DOHH2 (cell line): ENCODE data around the gene TNFRSF9.

Source experiments
- H3F3A ChIP-seq: fragments of 200-600 bp; sonication (generic), shearing (Covaris generic); 2 replicates; pipeline ENCODE4 v1.6.0; 2016; ENCODE audit warnings: antibody characterized with exemption, mild to moderate bottlenecking; ENCODE audit not compliant: control insufficient read depth, insufficient read depth
- H3K27ac ChIP-seq: fragments of 200-600 bp; sonication (generic); 2 replicates; pipeline ENCODE4 v1.5.1; 2014; ENCODE audit warnings: low read depth, mild to moderate bottlenecking, low read length, moderate library complexity
- H3K27me3 ChIP-seq: fragments of 200-600 bp; sonication (generic); 2 replicates; pipeline ENCODE4 v1.6.1; 2014; ENCODE audit warnings: mild to moderate bottlenecking, low read length, mixed read lengths; ENCODE audit not compliant: control insufficient read depth
- H3K36me3 ChIP-seq: fragments of 200-600 bp; sonication (generic); 2 replicates; pipeline ENCODE4 v1.6.1; 2014; ENCODE audit warnings: mild to moderate bottlenecking, low read length, moderate library complexity, mixed read lengths; ENCODE audit not compliant: control insufficient read depth
- H3K4me1 ChIP-seq: fragments of 200-600 bp; sonication (generic); 2 replicates; pipeline ENCODE4 v1.6.1; 2014; ENCODE audit warnings: mild to moderate bottlenecking, low read length, mixed read lengths; ENCODE audit not compliant: control insufficient read depth
- H3K4me2 ChIP-seq: fragments of 200-600 bp; sonication (generic); 2 replicates; pipeline ENCODE4 v1.6.0; 2014; ENCODE audit warnings: mild to moderate bottlenecking, low read length, moderate library complexity
- H3K4me3 ChIP-seq: fragments of 200-600 bp; sonication (generic); 2 replicates; pipeline ENCODE4 v1.5.1; 2014; ENCODE audit warnings: mild to moderate bottlenecking, low read length, mixed read lengths
- H3K79me2 ChIP-seq: fragments of 200-600 bp; sonication (generic); 2 replicates; pipeline ENCODE4 v1.6.1; 2014; ENCODE audit warnings: mild to moderate bottlenecking, low read length, mixed read lengths; ENCODE audit not compliant: control insufficient read depth
- H3K9me2 ChIP-seq: fragments of 200-600 bp; sonication (generic); replicated peaks from 2 replicates; pipeline ENCODE4 v1.6.1; 2014; ENCODE audit warnings: mild to moderate bottlenecking, low read length, mixed read lengths; ENCODE audit not compliant: control insufficient read depth
- H3K9me3 ChIP-seq: fragments of 200-600 bp; sonication (generic); 2 replicates; pipeline ENCODE4 v1.6.1; 2014; ENCODE audit warnings: antibody characterized with exemption, low read length, mixed read lengths; ENCODE audit not compliant: control insufficient read depth, insufficient read depth
- H4K20me1 ChIP-seq: fragments of 200-600 bp; sonication (generic); 2 replicates; pipeline ENCODE4 v1.6.0; 2014; ENCODE audit warnings: low read depth, mild to moderate bottlenecking, antibody characterized with exemption, low read length, moderate library complexity; ENCODE audit not compliant: control insufficient read depth, insufficient read depth
- EZH2phosphoT487 ChIP-seq: fragments of 200-600 bp; sonication (generic); IDR thresholded peaks from 2 replicates; pipeline ENCODE4 v1.6.1; 2017; ENCODE audit warnings: borderline replicate concordance, mild to moderate bottlenecking, antibody characterized with exemption, low read length, moderate library complexity, mixed read lengths
- TF ChIP-seq, protein P1 (sequence below): fragments of 200-600 bp; sonication (generic); IDR thresholded peaks from one replicate; pipeline ENCODE4 v1.5.1; 2014; ENCODE audit warnings: antibody characterized with exemption, mild to moderate bottlenecking, low read depth, low read length; ENCODE audit not compliant: poor library complexity, severe bottlenecking

Gene TNFRSF9

DNA sequence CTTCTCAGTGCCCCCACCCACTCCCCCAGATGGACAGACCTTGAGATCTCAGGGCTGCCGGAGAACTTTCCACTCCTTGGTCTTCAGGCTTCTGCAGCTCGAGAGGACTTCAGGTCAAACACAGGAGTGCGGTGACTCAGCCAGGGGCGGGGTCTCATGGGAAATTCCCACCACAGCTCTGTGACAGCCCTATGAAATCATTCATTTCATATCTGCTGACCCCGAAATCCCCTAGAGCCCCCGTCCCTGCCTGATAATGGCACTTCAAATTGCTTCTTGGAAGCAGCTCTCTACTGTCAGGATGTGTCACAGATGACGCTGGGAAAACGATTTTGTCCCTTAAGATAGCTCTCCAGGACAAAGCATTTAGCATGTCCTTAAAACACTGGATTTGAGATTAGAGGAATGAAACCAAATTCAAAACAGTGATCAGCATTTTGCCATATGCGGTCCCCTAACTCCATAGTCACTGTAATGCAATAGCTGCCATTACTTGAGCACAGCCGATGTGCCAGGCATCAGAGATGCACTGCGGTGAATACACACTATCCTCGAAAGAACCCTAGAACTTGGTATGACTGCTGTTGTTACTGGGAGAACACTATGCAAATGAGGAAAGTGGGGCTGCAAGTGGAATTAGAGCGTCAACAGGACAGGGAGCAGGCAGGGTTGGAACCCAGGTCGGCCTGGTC, at the start of gene TNFRSF9:
TSS of gene TNFRSF9 (minus strand) at position 95 of the 692 bp plus-strand sequence. CDS start 845 bp downstream, outside the sequence.
- no peaks in the 10 kb centered on the region for H3F3A ChIP-seq
- no peaks in the 10 kb centered on the region for H3K9me3 ChIP-seq
- H3K9me2 ChIP-seq: no peaks in the 10 kb centered on the region
- no peaks in the 10 kb centered on the region for H3K79me2 ChIP-seq
- H3K27me3 ChIP-seq: peaks cover 61% of the 10 kb centered on the region
- no peak within 1 kb of the TSS for H3K27ac ChIP-seq
- no peak within 1 kb of the TSS for H3K4me3 ChIP-seq
- no peaks in the 10 kb centered on the region for H4K20me1 ChIP-seq
- H3K4me1 ChIP-seq: no peaks in the 10 kb centered on the region
- 0 out of 2 replicates have a peak, but pooled peaks have one; percentile 55 for TF ChIP-seq EZH2phosphoT487
- TF ChIP-seq, protein P1, sequence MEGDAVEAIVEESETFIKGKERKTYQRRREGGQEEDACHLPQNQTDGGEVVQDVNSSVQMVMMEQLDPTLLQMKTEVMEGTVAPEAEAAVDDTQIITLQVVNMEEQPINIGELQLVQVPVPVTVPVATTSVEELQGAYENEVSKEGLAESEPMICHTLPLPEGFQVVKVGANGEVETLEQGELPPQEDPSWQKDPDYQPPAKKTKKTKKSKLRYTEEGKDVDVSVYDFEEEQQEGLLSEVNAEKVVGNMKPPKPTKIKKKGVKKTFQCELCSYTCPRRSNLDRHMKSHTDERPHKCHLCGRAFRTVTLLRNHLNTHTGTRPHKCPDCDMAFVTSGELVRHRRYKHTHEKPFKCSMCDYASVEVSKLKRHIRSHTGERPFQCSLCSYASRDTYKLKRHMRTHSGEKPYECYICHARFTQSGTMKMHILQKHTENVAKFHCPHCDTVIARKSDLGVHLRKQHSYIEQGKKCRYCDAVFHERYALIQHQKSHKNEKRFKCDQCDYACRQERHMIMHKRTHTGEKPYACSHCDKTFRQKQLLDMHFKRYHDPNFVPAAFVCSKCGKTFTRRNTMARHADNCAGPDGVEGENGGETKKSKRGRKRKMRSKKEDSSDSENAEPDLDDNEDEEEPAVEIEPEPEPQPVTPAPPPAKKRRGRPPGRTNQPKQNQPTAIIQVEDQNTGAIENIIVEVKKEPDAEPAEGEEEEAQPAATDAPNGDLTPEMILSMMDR: no peak
- no peaks in the 10 kb centered on the region for H3K36me3 ChIP-seq
- no peak within 1 kb of the TSS for H3K4me2 ChIP-seq

DNA sequence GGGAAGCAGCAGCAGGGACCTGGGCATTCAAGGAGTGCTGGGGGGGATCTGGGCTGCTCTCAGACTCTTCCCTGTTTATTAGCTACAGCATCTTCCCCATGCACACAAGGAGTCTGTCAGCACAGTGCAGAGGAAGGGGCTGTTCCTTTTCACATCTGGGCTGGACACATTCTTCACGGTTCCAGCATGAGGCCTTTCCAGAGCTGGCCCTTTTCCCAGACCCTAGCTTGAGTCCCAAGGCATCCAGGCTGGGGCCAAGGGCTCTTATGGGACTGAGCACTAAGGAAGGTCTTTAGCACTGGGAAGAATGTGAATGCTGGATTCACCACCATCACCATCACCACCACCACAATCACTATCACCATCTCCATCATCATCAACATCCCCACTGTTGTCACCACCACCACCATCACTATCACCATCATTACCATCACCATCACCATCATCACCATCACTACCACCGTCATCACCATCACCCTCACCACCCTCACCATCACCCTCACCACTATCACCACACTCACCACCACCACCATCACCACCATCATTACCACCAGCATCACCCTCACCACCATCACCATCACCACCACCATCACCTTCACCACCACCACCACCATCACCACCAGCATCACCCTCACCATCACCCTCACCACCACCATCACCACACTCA, 49.3 kb upstream of the TNFRSF9 start:
- no peaks in the 10 kb centered on the region for H3K4me1 ChIP-seq
- no peaks in the 10 kb centered on the region for H3K9me2 ChIP-seq
- H3F3A ChIP-seq: no peaks in the 10 kb centered on the region; the same call in 1 of the 2 replicates
- no peaks in the 10 kb centered on the region for H4K20me1 ChIP-seq
- H3K9me3 ChIP-seq: no peaks in the 10 kb centered on the region
- H3K27me3 ChIP-seq: no peaks in the 10 kb centered on the region
- TF ChIP-seq, protein P1: no peak
- TF ChIP-seq EZH2phosphoT487: no peak
- H3K4me3 ChIP-seq: no peak overlapping the region
- H3K4me2 ChIP-seq: no peak overlapping the region
- no peak overlapping the region for H3K27ac ChIP-seq
- no peaks in the 10 kb centered on the region for H3K79me2 ChIP-seq
- H3K36me3 ChIP-seq: peaks cover 13% of the 10 kb centered on the region

DNA sequence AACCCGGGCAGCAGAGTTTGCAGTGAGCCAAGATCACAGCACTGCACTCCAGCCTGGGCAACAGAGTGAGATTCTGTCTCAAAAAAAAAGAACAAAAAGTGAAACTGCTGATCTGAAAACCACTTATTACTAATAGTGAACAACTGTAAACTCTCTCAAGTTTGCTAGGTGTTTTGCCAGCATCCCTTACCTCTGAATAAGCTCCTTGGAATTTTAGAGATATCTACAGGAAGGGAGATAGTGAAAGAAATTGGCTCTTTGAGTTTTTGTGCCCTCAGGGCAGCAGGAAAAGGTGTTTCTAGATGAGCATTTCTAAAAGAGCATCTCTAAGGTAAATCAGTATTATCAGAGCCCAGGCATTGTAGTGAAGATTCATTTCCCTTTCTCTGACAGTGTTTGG, 47.9 kb upstream of the TNFRSF9 start:
- H3K79me2 ChIP-seq: no peaks in the 10 kb centered on the region
- no peaks in the 10 kb centered on the region for H3K27me3 ChIP-seq
- no peak overlapping the region for H3K27ac ChIP-seq
- H3K4me3 ChIP-seq: no peak overlapping the region
- H4K20me1 ChIP-seq: 0 out of 2 replicates have a peak, but pooled peaks cover 2% of the 10 kb centered on the region
- TF ChIP-seq, protein P1: no peak
- TF ChIP-seq EZH2phosphoT487: no peak
- no peak overlapping the region for H3K4me2 ChIP-seq
- H3K9me2 ChIP-seq: no peaks in the 10 kb centered on the region
- peaks cover 26% of the 10 kb centered on the region for H3K36me3 ChIP-seq
- no peaks in the 10 kb centered on the region for H3K9me3 ChIP-seq
- no peaks in the 10 kb centered on the region; the same call in 1 of the 2 replicates for H3F3A ChIP-seq
- no peaks in the 10 kb centered on the region for H3K4me1 ChIP-seq
